Stomach (tissue), 19 donors: ENCODE measurements around the gene NUDT16L1. TPM values are rescaled to one million over a fixed set of nuclear protein-coding genes. Genes with fewer than 3 reads are reported as not detected.

Experiments used
- DNase-seq, 2 donors: peaks; one replicate each; pipeline versions ENCODE4 v3.0.0 to v3.0.0-alpha.2; 2013 to 2019
- H3K27ac ChIP-seq, 5 donors: fragments of 200-600 bp in 4 of 5; sonication (generic) in 4 of 5; one replicate each; pipeline ENCODE4 v1.5.1; 2013 to 2019; ENCODE audit warnings: mild to moderate bottlenecking in 1 of 5, moderate library complexity in 1 of 5
- H3K27me3 ChIP-seq, 3 donors: fragments of 200-600 bp; sonication (generic); one replicate each; pipeline ENCODE4 v1.5.1; 2017 to 2019; ENCODE audit warnings: mixed run types in 1 of 3
- H3K36me3 ChIP-seq, 4 donors: fragments of 200-600 bp; sonication (generic); 1 replicate in 3 of 4; 2 replicates in 1 of 4; pipeline ENCODE4 v1.5.1; 2016 to 2019
- H3K4me1 ChIP-seq, 4 donors: fragments of 200-600 bp; sonication (generic); one replicate each; pipeline ENCODE4 v1.5.1; 2016 to 2019
- H3K4me3 ChIP-seq, 4 donors: fragments of 200-600 bp; sonication (generic) in 3 of 4; one replicate each; pipeline ENCODE4 v1.5.1; 2016 to 2019; ENCODE audit warnings: mild to moderate bottlenecking in 1 of 4
- H3K9me3 ChIP-seq, 4 donors: fragments of 200-600 bp; sonication (generic); one replicate each; pipeline ENCODE4 v1.5.1; 2016 to 2019
- CTCF ChIP-seq, 7 experiments: fragments of 450-650 bp in 4 of 7; fragments of 200-600 bp in 3 of 7; sonication (generic) in 3 of 7; IDR thresholded peaks; one replicate each; pipeline ENCODE4 v1.5.1; 2016 to 2019; ENCODE audit warnings: antibody characterized with exemption in 7 of 7, control low read depth in 2 of 7, mild to moderate bottlenecking in 1 of 7
- EP300 ChIP-seq: sonication (generic); formaldehyde crosslinking; IDR thresholded peaks from one replicate; pipeline ENCODE4 v1.6.1; 2017; ENCODE audit warnings: antibody characterized with exemption
- POLR2A ChIP-seq, 4 donors: fragments of 450-650 bp; IDR thresholded peaks; one replicate each; pipeline ENCODE4 v1.6.1; 2016; ENCODE audit warnings: antibody characterized with exemption in 4 of 4, control low read depth in 2 of 4, mild to moderate bottlenecking in 1 of 4, moderate library complexity in 1 of 4
- POLR2AphosphoS5 ChIP-seq, 3 donors: sonication (generic); formaldehyde crosslinking; IDR thresholded peaks; one replicate each; pipeline ENCODE4 v1.6.1; 2016; ENCODE audit warnings: antibody characterized with exemption in 3 of 3
- WGBS, 5 donors: extraction: QIAGEN DNeasy Blood & Tissue Kit in 3 of 5; methylation state at CpG; one replicate each; pipeline versions ENCODE4 v1.1.5 to v1.1.7; 2013 to 2018; 5-methylcytosine and 5-hydroxymethylcytosine counted together
- intact Hi-C: fragments of 100-400 bp; cut with DNase I; formaldehyde crosslinking; loops from one replicate; pipeline ENCODE4 v1.15.1; 2023; ENCODE audit warnings: low total_unique reads
- long read RNA-seq, 10 donors: transcript quantifications; one replicate each; lab custom pipeline, GENCODE V29; 2026
- polyA plus RNA-seq, 3 donors: library from polyadenylated mRNA; stranded (reverse); fragments of 200-250 nt; gene quantifications; one replicate each; pipeline ENCODE4 v1.2.3, GENCODE V29; 2013
- total RNA-seq, 5 donors: library from RNA; depleted of rRNA; stranded (reverse); fragments of >200 nt; gene quantifications; one replicate each; pipeline versions ENCODE4 v1.1.0 to v1.2.3, GENCODE V29; 2014 to 2016
- donor health status: healthy with polysubstance abuse.
- donor health status: Bipolar disorder and iron deficiency.
- donor health status: healthy.

The NUDT16L1 gene
- total RNA-seq = 10 to 100 TPM in 4 of 5 donors, 1 to 10 TPM in 1; 3.5 to 48.2 (median 44.2) TPM
- 10 to 100 TPM; 31.9 to 37.2 (median 33.3) TPM for polyA plus RNA-seq
- long read RNA-seq, donor 1, partial matches to known transcripts = 0 of 3 reads
- long read RNA-seq, donor 1, other reads (novel, unspliced or antisense) = 0 of 3 reads
- long read RNA-seq, donor 2, partial matches to known transcripts = 0 of 8 reads
- long read RNA-seq, donor 2, other reads (novel, unspliced or antisense) = 0 of 8 reads
- long read RNA-seq, donor 3, partial matches to known transcripts = 0 of 8 reads
- long read RNA-seq, donor 3, other reads (novel, unspliced or antisense) = 0 of 8 reads
- long read RNA-seq, donor 4, partial matches to known transcripts = 0 of 1 reads
- long read RNA-seq, donor 4, other reads (novel, unspliced or antisense) = 0 of 1 reads
- long read RNA-seq, donor 5, transcript NUDT16L1-201 (3 exons, 1,349 nt) = major isoform, 12 of 18 reads
- long read RNA-seq, donor 5, partial matches to known transcripts = 0 of 18 reads
- long read RNA-seq, donor 5, other reads (novel, unspliced or antisense) = 0 of 18 reads
- long read RNA-seq, donor 6, transcript NUDT16L1-201 (3 exons, 1,349 nt) = major isoform, 25 of 41 reads
- long read RNA-seq, donor 6, transcript NUDT16L1-204 (3 exons, 1,406 nt) = minor isoform, 5 of 41 reads
- long read RNA-seq, donor 6, partial matches to known transcripts = 6 of 41 reads
- long read RNA-seq, donor 6, other reads (novel, unspliced or antisense) = 0 of 41 reads
- long read RNA-seq, donor 7, transcript NUDT16L1-201 (3 exons, 1,349 nt) = major isoform, 12 of 14 reads
- long read RNA-seq, donor 7, partial matches to known transcripts = 0 of 14 reads
- long read RNA-seq, donor 7, other reads (novel, unspliced or antisense) = 0 of 14 reads
- long read RNA-seq, donor 8, transcript NUDT16L1-201 (3 exons, 1,349 nt) = major isoform, 10 of 26 reads
- long read RNA-seq, donor 8, partial matches to known transcripts = 11 of 26 reads
- long read RNA-seq, donor 8, other reads (novel, unspliced or antisense) = 0 of 26 reads
- long read RNA-seq, donor 9, partial matches to known transcripts = 15 of 20 reads
- long read RNA-seq, donor 9, other reads (novel, unspliced or antisense) = 0 of 20 reads
- long read RNA-seq, donor 10, partial matches to known transcripts = 0 of 4 reads
- long read RNA-seq, donor 10, other reads (novel, unspliced or antisense) = 0 of 4 reads

GRCh38 chr16:4693296-4693955, at the start of gene NUDT16L1:
NUDT16L1 (plus strand) TSS chr16:4693562; CDS start chr16:4693727, 165 bp downstream.
- Histone ChIP-seq H3K36me3 (peaks cover 39 to 67% (median 60%) of the 10 kb centered on the region in 4 donors), H3K27me3 (no peaks in the 10 kb centered on the region), H3K4me1 (peaks cover 25 to 56% (median 45%) of the 10 kb centered on the region in 4 donors), H3K4me3 (peak within 1 kb of the TSS; percentile 86 to 99 (median 96)), H3K9me3 (no peaks in the 10 kb centered on the region), H3K27ac (peak within 1 kb of the TSS; percentile 85 to 95 (median 93))
- DNase-seq = peak; percentile 98 to 99
- no peak for TF ChIP-seq EP300
- TF ChIP-seq POLR2AphosphoS5 (IDR thresholded peaks at IDR 0.05) = peak in 2 of 3 donors; percentile 83 to 85
- no peak for TF ChIP-seq POLR2A (IDR thresholded peaks at IDR 0.05)
- TF ChIP-seq CTCF (IDR thresholded peaks at IDR 0.05) = peak in 3 of 7 experiments; percentile 32 to 57 (median 36)
- 0% methylated on average over 16 to 91 of the region's 91 CpGs; no CpG with 5 or more reads in 1 of the 5 donors for WGBS, 5 donors
- intact Hi-C loops = no loop called here

GRCh38 chr16:4646773-4647643, 46.4 kb upstream of the NUDT16L1 start:
- TF ChIP-seq CTCF (IDR thresholded peaks at IDR 0.05) = no peak
- TF ChIP-seq POLR2AphosphoS5 (IDR thresholded peaks at IDR 0.05) = no peak
- TF ChIP-seq POLR2A (IDR thresholded peaks at IDR 0.05) = no peak
- no peak for TF ChIP-seq EP300
- Histone ChIP-seq H3K36me3 (peaks cover 5 to 66% (median 34%) of the 10 kb centered on the region in 4 donors), H3K9me3 (no peaks in the 10 kb centered on the region), H3K4me1 (peaks cover 3 to 33% (median 26%) of the 10 kb centered on the region in 4 donors), H3K4me3 (no peak overlapping the region), H3K27me3 (no peaks in the 10 kb centered on the region), H3K27ac (no peak overlapping the region)
- WGBS, 5 donors = 87 to 93% (median 89%) methylated on average over 18 to 22 of the region's 22 CpGs
- intact Hi-C loops = no loop called here
- DNase-seq = no peak

GRCh38 chr16:4647644-4647980, 45.8 kb upstream of the NUDT16L1 start:
- no peak overlapping the region for H3K4me3 ChIP-seq
- intact Hi-C loops = no loop called here
- H3K9me3 ChIP-seq = no peaks in the 10 kb centered on the region
- no peak for DNase-seq
- peaks cover 11 to 72% (median 40%) of the 10 kb centered on the region in 4 donors for H3K36me3 ChIP-seq
- no peak for TF ChIP-seq POLR2AphosphoS5 (IDR thresholded peaks at IDR 0.05)
- no peak for TF ChIP-seq CTCF (IDR thresholded peaks at IDR 0.05)
- no peak for TF ChIP-seq EP300
- TF ChIP-seq POLR2A (IDR thresholded peaks at IDR 0.05) = no peak
- H3K4me1 ChIP-seq = peaks cover 9 to 37% (median 32%) of the 10 kb centered on the region in 4 donors
- no peaks in the 10 kb centered on the region for H3K27me3 ChIP-seq
- WGBS, 5 donors = 95 to 98% (median 96%) methylated on average over 8 of the region's 8 CpGs
- no peak overlapping the region for H3K27ac ChIP-seq
